ENCODE results near the gene KRTAP22-1.

KRTAP22-1 gene

DNA sequence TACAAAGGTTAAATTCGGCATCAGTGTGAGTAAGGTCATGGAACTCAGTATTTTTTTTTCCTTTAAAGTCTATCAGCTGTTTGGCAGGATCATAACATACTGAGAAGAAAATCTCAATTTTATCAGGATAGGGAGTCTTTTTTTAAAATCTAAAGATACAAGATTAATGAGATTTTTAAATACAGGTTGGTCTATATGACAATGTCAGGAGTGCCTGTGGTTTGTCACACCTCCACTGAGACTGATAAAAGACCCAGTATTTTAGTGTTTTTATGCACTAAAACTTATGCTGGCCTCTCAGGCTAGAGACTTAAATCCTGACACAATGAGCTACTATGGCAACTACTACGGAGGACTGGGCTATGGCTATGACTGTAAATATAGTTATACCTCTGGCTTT, 41.7 kb downstream of the KRTAP22-1 start, which contains the start of gene KRTAP20-3:
KRTAP20-3 (plus strand) TSS at position 301 of the 400 bp plus-strand sequence.
- TF ChIP-seq, protein P1, sequence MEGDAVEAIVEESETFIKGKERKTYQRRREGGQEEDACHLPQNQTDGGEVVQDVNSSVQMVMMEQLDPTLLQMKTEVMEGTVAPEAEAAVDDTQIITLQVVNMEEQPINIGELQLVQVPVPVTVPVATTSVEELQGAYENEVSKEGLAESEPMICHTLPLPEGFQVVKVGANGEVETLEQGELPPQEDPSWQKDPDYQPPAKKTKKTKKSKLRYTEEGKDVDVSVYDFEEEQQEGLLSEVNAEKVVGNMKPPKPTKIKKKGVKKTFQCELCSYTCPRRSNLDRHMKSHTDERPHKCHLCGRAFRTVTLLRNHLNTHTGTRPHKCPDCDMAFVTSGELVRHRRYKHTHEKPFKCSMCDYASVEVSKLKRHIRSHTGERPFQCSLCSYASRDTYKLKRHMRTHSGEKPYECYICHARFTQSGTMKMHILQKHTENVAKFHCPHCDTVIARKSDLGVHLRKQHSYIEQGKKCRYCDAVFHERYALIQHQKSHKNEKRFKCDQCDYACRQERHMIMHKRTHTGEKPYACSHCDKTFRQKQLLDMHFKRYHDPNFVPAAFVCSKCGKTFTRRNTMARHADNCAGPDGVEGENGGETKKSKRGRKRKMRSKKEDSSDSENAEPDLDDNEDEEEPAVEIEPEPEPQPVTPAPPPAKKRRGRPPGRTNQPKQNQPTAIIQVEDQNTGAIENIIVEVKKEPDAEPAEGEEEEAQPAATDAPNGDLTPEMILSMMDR (IDR thresholded peaks at IDR 0.05; ENCODE audit: low read length, missing control alignments): no peak
- H3K4me3 ChIP-seq (replicated peaks; ENCODE audit: low read depth, low read length): no peak within 1 kb of the TSS
- DNase-seq (ENCODE audit: low read depth): no peak

DNA sequence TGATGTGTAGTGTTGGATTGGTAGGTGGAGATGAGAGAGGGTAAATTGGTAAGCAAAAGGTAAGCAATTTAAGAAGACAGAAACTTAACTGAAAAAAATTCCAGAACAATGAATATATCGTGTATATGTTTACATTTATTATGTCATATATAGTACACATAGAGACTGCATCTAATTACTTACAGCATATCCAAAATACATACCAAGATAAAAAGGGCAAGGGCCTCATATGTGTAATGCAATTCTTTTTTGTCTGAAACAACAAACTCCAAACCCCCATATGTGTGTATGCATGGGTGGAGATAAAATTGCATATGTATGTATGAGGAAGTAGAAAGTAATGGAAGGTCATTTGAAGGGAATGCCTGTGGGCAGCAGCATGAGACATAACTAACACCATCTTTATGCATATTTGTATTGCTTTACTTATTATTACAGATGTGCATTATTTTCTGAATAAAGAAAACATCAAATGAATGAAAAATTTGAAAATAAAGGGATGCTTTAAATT, 46.1 kb downstream of the KRTAP22-1 start:
- TF ChIP-seq, protein P1 (IDR thresholded peaks at IDR 0.05; ENCODE audit: low read length, missing control alignments): no peak
- DNase-seq (ENCODE audit: low read depth): no peak
- H3K4me3 ChIP-seq (replicated peaks; ENCODE audit: low read depth, low read length): no peak overlapping the region

Data from fibroblast of pulmonary artery (primary cell).